Measurements from ENCODE around the gene DPF3. TPM values are rescaled to one million over a fixed set of nuclear protein-coding genes. Genes with fewer than 3 reads are reported as not detected.

The DPF3 gene
- total RNA-seq, 2 experiments from 2014 or later, result 0.27 to 0.31 TPM

GRCh38 chr14:72845196-72845595 lies 48.7 kb downstream of the DPF3 start:
- POLR2A ChIA-PET, result no interaction called here
- Mint-ChIP-seq H3K4me3 (no peak overlapping the region), H3K27ac (no peak overlapping the region), H3K4me1 (ENCODE audit: low read depth) (no peaks in the 10 kb centered on the region), H3K27me3 (peaks cover 5% of the 10 kb centered on the region), H3K36me3 (ENCODE audit: low read depth) (no peaks in the 10 kb centered on the region), H3K9me3 (no peaks in the 10 kb centered on the region)
- CTCF ChIA-PET, result no interaction called here
- Histone ChIP-seq H3K4me1 (ENCODE audit: insufficient read depth, low read length) (no peaks in the 10 kb centered on the region), H3K9me3 (ENCODE audit: control insufficient read depth in 1 of 2, insufficient read depth in 1 of 2, low read length in 2 of 2) (no peaks in the 10 kb centered on the region), H3K27ac (ENCODE audit: low read depth in 1 of 2, low read length in 2 of 2) (no peak overlapping the region), H3K4me3 (ENCODE audit: low read length) (no peak overlapping the region), H3K27me3 (ENCODE audit: control insufficient read depth in 1 of 2, insufficient read depth in 2 of 2, low read length in 2 of 2) (no peaks in the 10 kb centered on the region), H3K36me3 (ENCODE audit: insufficient read depth, low read length) (no peaks in the 10 kb centered on the region)
- ATAC-seq (ENCODE audit: poor library complexity) (no peak), DNase-seq (no peak)
- no peak for TF ChIP-seq CTCF (IDR thresholded peaks at IDR 0.05)
- intact Hi-C loops (cut with DNase I, micrococcal nuclease), result no loop called here

- Histone ChIP-seq H3K4me3 (ENCODE audit: low read length) (no peak overlapping the region), H3K36me3 (ENCODE audit: insufficient read depth, low read length) (no peaks in the 10 kb centered on the region), H3K27me3 (ENCODE audit: control insufficient read depth in 1 of 2, insufficient read depth in 2 of 2, low read length in 2 of 2) (no peaks in the 10 kb centered on the region), H3K9me3 (ENCODE audit: control insufficient read depth in 1 of 2, insufficient read depth in 1 of 2, low read length in 2 of 2) (no peaks in the 10 kb centered on the region), H3K4me1 (ENCODE audit: insufficient read depth, low read length) (no peaks in the 10 kb centered on the region), H3K27ac (ENCODE audit: low read depth in 1 of 2, low read length in 2 of 2) (no peak overlapping the region)
- H3K4me3 Mint-ChIP-seq, result no peak overlapping the region
- intact Hi-C loops (cut with DNase I, micrococcal nuclease), result no loop called here
- no peaks in the 10 kb centered on the region for H3K36me3 Mint-ChIP-seq (ENCODE audit: low read depth)
- no peak for TF ChIP-seq CTCF (IDR thresholded peaks at IDR 0.05)
- H3K9me3 Mint-ChIP-seq, result no peaks in the 10 kb centered on the region
- ATAC-seq (ENCODE audit: poor library complexity) (no peak), DNase-seq (no peak)
- CTCF ChIA-PET, result no interaction called here
- no peak overlapping the region for H3K27ac Mint-ChIP-seq
- peaks cover 5% of the 10 kb centered on the region for H3K27me3 Mint-ChIP-seq
- POLR2A ChIA-PET, result no interaction called here
- no peaks in the 10 kb centered on the region for H3K4me1 Mint-ChIP-seq (ENCODE audit: low read depth)
These were observed 49.4 kb downstream of the DPF3 start for GRCh38 chr14:72844524-72844923.

GRCh38 chr14:72839753-72840607 lies 53.9 kb downstream of the DPF3 start:
- Histone ChIP-seq H3K36me3 (ENCODE audit: insufficient read depth, low read length) (no peaks in the 10 kb centered on the region), H3K4me1 (ENCODE audit: insufficient read depth, low read length) (no peaks in the 10 kb centered on the region), H3K4me3 (ENCODE audit: low read length) (no peak overlapping the region), H3K27ac (ENCODE audit: low read depth in 1 of 2, low read length in 2 of 2) (no peak overlapping the region), H3K9me3 (ENCODE audit: control insufficient read depth in 1 of 2, insufficient read depth in 1 of 2, low read length in 2 of 2) (no peaks in the 10 kb centered on the region), H3K27me3 (ENCODE audit: control insufficient read depth in 1 of 2, insufficient read depth in 2 of 2, low read length in 2 of 2) (no peaks in the 10 kb centered on the region)
- ATAC-seq (ENCODE audit: poor library complexity) (no peak), DNase-seq (no peak)
- no peaks in the 10 kb centered on the region for H3K36me3 Mint-ChIP-seq (ENCODE audit: low read depth)
- no peak overlapping the region for H3K27ac Mint-ChIP-seq
- no peaks in the 10 kb centered on the region for H3K4me1 Mint-ChIP-seq (ENCODE audit: low read depth)
- CTCF ChIA-PET, result no interaction called here
- no peaks in the 10 kb centered on the region for H3K9me3 Mint-ChIP-seq
- TF ChIP-seq CTCF (IDR thresholded peaks at IDR 0.05), result no peak
- no peak overlapping the region for H3K4me3 Mint-ChIP-seq
- POLR2A ChIA-PET, result no interaction called here
- peaks cover 5% of the 10 kb centered on the region for H3K27me3 Mint-ChIP-seq
- intact Hi-C loops (cut with DNase I, micrococcal nuclease), result no loop called here
